HL-60 (cell line): ENCODE data around the gene DMAC2.
"Not testable (repeated sequence)": the region's sequence is repeated elsewhere in the genome, so short reads cannot be mapped to it uniquely, and the experiment has no call there.

Experiments
- GABPA ChIP-seq: IDR thresholded peaks from 2 replicates; pipeline ENCODE4 v1.6.1; 2012; ENCODE audit warnings: low read depth
- POLR2AphosphoS5 ChIP-seq: IDR thresholded peaks from 2 replicates; pipeline ENCODE4 v1.6.1; 2012; ENCODE audit warnings: low read depth
- TF ChIP-seq, protein P1 (sequence below): IDR thresholded peaks from one replicate; pipeline ENCODE4 v1.5.1; 2011; ENCODE audit warnings: low read length, control low read depth, inconsistent platforms; ENCODE audit not compliant: insufficient read depth
- TF ChIP-seq, protein P2 (sequence below): IDR thresholded peaks from 2 replicates; pipeline ENCODE4 v1.6.1; 2012; ENCODE audit warnings: low read depth; ENCODE audit not compliant: insufficient replicate concordance

- TF ChIP-seq, protein P1, sequence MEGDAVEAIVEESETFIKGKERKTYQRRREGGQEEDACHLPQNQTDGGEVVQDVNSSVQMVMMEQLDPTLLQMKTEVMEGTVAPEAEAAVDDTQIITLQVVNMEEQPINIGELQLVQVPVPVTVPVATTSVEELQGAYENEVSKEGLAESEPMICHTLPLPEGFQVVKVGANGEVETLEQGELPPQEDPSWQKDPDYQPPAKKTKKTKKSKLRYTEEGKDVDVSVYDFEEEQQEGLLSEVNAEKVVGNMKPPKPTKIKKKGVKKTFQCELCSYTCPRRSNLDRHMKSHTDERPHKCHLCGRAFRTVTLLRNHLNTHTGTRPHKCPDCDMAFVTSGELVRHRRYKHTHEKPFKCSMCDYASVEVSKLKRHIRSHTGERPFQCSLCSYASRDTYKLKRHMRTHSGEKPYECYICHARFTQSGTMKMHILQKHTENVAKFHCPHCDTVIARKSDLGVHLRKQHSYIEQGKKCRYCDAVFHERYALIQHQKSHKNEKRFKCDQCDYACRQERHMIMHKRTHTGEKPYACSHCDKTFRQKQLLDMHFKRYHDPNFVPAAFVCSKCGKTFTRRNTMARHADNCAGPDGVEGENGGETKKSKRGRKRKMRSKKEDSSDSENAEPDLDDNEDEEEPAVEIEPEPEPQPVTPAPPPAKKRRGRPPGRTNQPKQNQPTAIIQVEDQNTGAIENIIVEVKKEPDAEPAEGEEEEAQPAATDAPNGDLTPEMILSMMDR: not testable (repeated sequence)
- TF ChIP-seq POLR2AphosphoS5, GABPA: not testable (repeated sequence)
- TF ChIP-seq, protein P2, sequence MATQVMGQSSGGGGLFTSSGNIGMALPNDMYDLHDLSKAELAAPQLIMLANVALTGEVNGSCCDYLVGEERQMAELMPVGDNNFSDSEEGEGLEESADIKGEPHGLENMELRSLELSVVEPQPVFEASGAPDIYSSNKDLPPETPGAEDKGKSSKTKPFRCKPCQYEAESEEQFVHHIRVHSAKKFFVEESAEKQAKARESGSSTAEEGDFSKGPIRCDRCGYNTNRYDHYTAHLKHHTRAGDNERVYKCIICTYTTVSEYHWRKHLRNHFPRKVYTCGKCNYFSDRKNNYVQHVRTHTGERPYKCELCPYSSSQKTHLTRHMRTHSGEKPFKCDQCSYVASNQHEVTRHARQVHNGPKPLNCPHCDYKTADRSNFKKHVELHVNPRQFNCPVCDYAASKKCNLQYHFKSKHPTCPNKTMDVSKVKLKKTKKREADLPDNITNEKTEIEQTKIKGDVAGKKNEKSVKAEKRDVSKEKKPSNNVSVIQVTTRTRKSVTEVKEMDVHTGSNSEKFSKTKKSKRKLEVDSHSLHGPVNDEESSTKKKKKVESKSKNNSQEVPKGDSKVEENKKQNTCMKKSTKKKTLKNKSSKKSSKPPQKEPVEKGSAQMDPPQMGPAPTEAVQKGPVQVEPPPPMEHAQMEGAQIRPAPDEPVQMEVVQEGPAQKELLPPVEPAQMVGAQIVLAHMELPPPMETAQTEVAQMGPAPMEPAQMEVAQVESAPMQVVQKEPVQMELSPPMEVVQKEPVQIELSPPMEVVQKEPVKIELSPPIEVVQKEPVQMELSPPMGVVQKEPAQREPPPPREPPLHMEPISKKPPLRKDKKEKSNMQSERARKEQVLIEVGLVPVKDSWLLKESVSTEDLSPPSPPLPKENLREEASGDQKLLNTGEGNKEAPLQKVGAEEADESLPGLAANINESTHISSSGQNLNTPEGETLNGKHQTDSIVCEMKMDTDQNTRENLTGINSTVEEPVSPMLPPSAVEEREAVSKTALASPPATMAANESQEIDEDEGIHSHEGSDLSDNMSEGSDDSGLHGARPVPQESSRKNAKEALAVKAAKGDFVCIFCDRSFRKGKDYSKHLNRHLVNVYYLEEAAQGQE: not testable (repeated sequence)
Observed at GRCh38 chr19:41486953-41487352, 47.2 kb upstream of the DMAC2 start.
